NCI-H226 (cell line): Measurements from ENCODE around the gene DDAH2.
A peak's percentile ranks its signal among the peaks of the same experiment; 100 is the strongest.
"Not testable (repeated sequence)": the region's sequence is repeated elsewhere in the genome, so short reads cannot be mapped to it uniquely, and the experiment has no call there.

Experiments used
- DNase-seq: peaks from one replicate; pipeline ENCODE4 v3.0.0-alpha.2; 2015

The DDAH2 gene

DNA sequence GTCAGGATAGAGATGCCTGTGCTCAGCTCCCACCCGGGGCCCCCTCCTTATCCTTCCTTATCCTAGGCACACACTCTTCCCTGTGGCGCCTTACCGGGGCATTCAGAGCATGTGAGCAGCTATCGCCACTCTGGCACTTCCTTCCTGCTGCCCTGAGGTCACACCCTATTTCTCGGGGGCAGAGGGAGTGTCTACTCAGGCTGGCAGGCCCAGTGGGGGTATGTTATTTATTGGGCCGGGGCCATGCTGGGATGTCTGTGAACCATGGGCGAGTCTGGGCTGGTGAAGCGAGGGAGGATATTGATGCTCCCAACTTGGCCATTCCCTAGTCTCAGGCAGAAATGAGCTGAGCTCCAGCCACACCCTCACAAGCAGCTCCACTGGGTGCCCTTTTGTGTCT is 17.9 kb downstream of the DDAH2 start:
- peak; percentile 32 for DNase-seq

DNA sequence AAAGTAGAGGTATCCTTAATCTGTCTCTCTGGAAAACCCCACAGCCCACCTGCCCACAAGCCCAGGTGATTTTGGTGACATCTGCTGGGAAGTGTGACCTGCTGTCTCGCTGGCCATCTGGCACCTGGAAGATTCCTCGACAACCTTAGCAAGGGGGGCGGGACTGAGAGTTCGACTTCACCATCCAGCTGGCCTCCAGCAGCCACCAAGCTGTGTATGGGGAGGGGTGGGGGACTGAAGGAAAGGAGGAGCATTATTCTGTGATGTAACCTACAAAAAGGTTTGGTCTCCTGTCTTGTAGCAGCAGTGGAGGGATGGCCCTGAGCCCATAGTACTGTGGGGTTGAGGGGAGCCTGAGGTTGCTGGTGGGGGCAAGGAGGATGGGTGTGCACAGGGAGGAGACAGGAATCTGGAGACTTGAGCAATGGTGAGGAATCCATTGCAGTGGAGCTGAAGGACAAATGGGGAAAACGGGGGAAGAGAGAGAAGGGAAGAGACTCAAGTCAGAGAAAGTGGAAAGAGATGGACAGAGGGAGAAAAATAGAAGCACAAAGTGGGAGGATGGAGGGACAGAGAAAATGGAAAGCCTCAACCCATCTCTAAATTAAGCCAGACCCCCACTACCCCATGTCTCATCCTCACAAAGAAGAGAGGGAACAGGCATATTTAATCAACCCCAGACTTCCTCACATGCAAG is 18.4 kb downstream of the DDAH2 start:
- no peak for DNase-seq

DNA sequence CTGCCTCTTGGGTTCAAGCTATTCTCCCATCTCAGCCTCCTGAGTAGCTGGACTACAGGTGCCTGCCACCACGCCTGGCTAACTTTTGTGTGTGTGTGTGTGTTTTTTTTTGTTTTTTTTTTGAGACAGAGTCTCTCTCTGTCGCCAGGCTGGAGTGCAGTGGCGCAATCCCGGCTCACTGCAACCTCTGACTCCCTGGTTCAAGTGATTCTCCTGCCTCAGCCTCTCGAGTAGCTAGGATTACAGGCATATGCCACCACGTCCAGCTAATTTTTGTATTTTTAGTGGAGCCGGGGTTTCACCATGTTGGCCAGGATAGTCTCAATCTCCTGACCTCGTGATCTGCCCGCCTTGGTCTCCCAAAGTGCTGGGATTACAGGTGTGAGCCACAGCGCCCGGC is 19.9 kb downstream of the DDAH2 start:
- not testable (repeated sequence) for DNase-seq

DNA sequence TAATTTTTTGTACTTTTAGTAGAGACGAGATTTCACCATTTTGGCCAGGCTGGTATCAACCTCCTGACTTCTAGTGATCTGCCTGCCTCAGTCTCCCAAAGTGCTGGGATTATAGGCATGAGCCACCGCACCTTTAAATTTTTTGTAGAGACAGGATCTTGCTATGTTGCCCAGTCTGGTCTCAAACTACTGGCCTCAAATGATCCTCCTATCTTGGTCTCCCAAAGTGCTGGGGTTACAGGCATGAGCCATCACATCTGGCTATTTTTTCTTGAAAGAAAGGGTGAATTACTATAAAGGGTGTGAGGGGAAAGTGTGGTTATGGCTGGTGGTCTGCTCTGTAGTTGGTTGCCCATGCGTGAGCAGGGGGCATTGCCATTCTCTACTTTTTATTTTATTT is 20.9 kb downstream of the DDAH2 start:
- no peak for DNase-seq

DNA sequence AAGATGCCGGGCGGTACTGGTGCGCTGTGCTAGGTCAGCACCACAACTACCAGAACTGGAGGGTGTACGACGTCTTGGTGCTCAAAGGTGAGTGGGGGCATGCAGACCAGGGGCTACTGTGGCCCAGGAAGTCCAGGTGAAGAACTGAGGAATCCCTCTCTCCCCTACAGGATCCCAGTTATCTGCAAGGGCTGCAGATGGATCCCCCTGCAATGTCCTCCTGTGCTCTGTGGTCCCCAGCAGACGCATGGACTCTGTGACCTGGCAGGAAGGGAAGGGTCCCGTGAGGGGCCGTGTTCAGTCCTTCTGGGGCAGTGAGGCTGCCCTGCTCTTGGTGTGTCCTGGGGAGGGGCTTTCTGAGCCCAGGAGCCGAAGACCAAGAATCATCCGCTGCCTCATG is 21.4 kb downstream of the DDAH2 start:
- DNase-seq: no peak

DNA sequence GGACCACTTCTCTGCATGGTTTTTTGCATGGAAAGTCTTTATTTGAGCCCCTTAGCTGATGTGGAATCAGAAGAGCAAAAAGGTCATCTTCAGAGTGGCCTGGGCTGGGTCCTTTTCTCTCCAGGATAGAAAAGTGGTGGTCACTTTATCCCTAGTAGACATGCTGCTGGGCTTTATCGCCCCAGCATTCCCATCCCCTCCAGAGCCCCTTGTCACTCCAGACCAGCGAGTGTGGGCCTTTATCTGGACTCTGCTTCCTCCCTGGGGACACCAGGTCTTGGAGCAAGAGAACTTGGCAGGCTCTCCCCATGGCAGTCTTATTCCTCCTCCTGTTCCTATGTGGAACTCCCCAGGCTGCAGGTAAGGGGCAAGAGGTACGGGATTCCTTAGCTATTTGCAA is 22.5 kb downstream of the DDAH2 start, which contains the start of gene LY6G6F:
TSS of gene LY6G6F (plus strand) at position 268 of the 400 bp plus-strand sequence. CDS start at position 309, 41 bp downstream.
- DNase-seq: no peak

DNA sequence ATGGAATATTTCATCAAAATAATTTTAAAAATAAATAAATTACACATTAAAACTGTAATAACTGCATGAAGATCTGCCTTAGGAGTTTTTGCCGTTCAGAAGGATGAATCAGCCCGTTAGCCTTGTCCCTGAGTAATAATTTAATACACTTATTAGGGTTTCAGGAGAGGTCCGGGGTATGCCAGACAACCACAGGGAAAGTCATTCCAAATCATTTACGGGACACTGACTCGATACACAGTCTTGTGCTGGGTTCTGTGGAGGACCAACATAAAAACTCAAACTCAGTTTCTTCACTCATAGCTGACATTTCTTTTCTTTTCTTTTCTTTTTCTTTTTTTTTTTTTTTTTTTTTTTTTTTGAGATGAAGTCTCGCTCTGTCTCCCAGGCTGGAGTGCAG is 23.2 kb downstream of the DDAH2 start:
- DNase-seq: no peak

DNA sequence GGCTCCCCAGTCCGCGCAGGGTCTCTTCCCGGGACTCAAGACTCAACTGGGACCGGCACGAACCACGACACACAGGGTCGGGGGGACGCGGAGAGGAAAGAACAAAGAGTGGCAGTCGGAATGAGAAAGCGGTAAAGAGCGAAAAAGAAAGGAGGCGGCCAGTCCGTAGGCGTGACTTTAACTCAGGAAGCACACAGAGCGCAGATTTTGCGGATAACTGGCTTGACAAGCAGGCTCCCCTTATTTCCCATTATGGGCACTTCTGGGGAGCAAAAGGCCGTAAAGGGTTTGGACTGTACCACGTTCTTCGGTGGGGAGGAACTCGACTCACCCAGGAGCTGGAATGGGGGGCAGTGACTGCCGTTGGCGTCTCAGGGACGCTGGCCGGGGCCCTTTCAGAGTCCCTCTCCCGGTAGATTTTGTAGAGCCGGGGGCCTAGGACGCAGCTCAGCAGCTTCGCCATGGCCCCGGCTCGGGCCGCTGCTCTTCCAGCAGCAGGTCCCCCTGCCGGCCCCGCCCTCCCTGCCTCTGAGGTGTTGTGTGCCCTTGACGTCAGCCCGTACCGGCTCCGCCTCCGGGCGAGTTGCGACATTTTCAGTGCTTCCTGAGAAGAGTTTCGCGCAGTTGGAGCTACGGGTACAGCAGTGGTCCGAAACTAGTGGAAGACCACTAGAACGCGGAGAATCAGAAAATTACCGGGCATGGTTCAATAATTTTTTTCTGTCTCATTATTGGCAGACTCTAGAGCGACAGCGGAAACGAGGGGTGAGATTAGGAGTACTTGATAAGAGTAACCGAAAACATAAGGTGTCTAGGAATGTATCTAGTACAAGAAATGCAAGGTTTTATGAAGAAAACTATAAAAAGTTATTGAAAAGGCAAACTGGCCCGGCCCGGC is 26.0 kb downstream of the DDAH2 start, which contains the start of gene ABHD16A:
TSS of gene ABHD16A (minus strand) at position 506 of the 898 bp plus-strand sequence. CDS start at position 463, 43 bp downstream.
- DNase-seq: peak; percentile 98

DNA sequence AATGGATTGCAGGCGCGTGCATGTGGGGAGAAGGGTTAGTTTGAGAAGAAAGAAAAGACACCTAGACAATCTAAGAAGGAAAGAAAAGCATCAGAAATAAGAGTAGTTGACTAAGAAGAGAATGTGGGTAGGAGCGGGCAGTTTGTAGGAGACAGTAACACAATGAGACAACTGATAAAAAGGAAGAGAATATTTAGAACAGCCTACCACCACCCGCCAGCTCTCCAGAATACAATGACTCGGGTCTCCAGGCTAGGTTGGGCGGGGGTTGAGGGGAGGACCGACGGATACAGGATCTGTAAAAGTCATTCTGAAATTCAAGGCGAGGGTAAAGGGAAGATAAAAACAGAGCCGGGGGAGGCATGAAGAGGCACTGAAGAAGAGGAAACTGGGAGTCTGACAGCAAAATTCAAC is 26.7 kb downstream of the DDAH2 start:
- DNase-seq: no peak

DNA sequence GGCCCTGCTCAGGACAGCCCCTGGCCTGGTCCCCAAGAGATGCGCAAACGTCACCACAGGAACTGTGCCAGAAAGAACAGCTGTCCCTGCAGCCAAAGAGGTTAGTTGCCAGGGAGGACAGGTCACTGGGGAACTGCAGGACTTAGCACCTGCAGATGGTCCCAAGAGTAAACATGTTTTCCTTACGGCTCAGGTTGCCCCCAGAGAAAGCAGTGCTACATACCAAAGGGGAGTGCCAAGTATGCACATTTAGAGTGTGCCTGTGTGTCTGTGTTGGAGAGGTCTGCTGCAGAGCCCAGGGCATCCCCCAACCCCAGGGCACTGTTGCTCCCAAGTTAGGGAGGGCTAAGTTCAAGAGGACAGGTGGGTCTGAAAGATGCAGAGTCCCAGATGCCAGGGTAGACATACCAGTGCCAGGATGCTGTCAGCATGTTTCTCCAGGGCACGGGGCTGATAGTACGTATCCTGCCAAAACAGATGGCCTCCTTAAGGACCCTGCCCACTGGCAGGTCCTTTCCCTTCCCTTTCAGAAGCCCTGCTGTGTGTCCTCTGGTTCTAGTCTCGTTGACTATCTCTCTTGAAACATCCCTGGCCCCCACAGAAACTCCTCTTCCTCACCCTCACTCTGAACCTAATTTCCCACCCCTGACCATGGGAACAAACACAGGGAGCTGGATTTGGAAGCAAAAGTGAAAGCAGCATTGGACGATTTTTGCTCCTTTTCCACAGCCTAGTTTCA is 27.3 kb downstream of the DDAH2 start:
- DNase-seq: no peak

DNA sequence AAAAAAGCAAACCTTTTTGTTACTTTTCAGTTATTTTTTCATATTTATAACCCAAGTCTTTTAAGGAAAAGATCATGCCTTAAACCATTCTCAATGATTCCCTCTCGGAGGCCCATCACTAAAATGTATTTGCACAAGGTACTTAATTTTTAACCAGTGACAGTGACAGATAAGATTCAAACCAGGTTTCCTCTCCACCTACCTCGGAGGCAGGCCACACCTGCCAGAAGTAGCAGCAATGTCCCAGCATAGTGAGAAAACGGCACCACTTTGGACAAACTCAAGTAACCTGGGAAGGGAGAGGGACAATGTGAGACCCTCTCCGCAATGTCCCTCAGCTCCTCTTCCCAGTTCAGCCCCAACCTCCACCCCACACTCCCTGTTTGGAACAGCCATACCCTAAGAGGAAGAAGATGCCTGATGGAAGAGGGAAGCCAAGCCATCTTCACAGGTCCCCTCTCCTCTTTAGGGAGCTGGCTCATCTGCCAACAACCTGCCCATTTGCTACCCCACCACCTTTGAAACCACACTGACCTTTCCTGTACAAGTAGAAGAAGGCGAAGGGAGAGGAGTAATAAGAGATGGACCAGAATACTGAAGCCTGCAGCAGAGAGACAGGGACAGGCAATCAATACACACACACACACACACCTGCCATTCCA is 28.2 kb downstream of the DDAH2 start:
- DNase-seq: no peak

DNA sequence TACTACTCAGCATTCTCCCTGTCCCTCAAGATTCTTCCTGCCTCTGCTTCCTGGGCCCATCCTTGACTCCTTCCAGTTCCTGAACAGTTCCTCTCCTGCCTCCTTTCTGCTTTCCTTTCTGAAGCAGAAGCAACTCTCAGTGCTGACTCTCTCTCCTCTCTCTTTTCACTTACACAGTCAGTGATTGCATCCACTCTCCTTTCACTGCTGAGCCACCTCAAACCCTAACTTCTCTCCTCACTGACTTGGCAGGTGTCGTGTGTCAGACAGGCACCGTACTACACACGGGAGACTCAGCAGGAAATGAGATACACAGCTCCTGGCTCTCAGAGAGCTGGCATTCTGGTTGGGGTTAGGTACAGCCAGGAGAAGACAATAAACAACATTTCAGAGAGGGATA is 31.5 kb downstream of the DDAH2 start:
- no peak for DNase-seq

DNA sequence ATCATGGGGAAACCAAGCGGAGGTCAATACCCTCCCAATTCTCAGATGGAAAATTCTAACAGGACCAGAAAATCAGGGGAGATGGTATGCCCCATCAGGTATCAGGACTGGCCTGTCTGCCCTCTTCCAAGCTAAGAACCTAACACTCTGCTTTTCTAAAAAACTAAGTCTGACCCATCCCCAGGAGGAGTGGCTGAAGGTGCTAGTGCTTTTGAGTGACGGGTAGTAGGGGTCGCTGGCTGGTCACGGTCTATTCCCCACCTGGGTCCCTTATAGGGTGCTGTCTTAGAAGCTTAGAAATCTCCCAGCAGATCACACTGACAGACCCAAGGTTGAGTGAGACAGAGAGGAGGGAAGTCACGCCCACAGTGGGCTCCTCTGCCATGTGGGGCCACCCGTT is 35.6 kb downstream of the DDAH2 start:
- no peak for DNase-seq

DNA sequence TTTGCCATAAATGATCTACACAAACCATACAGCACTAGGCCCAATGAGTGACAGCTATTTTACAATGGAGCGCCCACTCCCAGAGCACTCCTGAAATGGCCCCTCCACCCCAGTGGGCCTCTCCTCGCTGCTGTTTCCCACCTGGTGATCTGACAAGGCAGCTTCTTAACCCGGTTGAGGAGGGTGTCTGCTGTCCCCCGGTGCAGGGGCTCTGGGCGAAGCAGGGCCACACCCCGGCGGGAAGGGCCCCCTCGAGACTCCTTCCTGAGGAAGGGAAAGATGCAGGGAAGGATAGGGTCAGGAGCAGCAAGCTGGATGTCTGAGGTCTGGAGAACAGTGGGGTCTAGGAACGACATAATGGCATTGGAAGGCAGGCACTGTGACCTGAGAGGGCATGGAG is 36.2 kb downstream of the DDAH2 start:
- no peak for DNase-seq

DNA sequence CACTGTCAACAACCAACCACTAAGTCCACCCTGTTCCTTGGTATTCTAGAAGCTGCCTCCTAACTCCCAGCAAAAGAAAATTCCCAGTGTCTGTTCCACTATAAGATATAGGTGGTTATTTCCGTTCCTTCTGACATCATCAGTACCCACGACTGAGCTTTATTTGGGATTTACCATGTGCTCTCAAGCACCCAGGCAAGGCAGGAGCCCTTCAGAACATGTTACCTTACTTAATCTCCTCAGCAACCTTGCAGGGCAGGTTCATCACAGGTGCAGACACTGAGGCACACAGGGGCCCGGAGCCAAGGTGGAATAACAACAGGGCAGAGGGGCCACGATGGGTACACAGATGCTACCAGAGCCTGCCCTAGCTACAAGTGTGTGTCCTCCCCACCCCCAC is 36.7 kb downstream of the DDAH2 start:
- no peak for DNase-seq

DNA sequence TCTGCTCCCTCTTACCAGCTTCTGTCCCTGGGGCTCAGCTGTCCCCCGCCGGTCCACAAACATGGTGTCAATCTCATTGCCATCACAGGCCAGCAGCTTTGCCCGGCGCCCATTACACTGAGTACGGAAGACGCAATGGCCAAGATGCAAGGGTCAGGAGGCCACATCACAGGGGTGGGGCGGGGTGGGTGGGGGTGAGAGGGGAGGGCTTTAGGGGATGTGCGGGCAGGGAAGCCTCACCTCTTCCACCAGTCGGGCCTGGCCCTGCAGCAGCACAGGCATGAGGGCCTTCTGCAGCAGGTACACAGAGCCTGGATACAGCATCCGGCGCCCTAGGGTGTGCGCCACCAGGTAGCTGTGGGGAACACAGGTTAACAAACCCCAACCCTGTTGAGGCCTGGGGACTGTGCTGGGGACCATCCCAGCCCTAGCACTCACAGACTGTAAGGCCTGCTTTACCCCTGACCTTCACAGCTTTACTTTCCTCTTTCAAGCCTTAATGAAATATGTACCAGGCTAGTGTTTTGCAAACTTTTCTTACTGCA is 37.5 kb downstream of the DDAH2 start:
- no peak for DNase-seq

DNA sequence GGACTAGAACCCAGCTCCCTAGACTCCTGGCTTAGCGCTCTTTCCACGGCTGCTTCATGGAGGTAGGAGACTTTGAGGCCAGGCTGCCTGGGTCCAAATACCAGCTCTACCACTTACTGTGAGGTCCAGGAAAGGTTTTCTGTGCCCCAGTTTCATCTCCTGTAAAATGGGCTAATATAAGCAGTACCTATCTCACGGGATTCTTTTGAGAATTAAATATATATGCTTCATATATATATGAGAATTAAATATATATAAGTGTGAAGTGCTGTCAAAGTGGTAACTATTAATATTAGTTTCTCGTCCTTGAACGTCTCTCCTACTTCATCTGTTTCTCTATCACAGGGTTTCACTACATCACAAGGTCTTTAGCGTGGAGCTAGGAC is 38.0 kb downstream of the DDAH2 start:
- no peak for DNase-seq

DNA sequence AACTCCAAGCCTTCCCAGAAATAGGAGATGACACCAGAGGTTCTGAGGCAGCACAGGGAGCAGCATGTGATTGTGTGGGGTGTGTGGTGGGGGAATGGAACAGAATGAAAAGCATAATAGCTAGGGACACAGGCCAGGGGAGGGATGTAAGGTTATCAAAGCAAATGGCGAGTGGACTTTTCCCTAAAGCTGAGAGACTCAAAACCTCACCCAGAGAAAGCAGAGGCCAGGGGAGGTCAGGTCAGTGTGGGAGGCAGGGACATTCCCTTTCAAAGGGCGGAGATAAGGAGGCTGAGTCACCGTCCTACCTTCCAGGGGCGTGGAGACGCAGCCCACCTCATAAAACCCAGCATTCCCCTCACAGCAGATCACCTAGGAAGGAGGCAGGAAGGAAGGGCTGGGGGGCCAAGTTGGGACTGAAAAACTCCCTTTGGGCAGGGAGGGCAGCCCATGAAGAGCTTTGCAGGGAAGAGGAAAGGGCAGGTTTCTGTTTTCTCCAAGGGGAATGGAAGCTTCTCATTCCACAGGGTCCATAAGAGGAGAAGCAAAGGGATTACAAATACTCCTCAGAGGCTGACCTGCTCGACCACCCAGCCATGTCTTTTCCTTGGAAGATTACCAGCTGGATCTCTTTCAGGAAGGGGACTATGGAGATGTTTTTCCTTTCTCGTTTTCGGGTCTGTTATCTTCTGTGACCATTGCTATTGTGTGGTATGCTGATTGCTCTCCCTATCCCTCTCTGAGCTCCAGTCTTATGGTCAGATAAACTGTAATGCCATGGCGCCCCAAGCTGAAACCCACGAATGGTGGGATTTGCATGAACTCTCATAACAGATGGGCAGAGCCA is 38.6 kb downstream of the DDAH2 start:
- DNase-seq: peak; percentile 86

DNA sequence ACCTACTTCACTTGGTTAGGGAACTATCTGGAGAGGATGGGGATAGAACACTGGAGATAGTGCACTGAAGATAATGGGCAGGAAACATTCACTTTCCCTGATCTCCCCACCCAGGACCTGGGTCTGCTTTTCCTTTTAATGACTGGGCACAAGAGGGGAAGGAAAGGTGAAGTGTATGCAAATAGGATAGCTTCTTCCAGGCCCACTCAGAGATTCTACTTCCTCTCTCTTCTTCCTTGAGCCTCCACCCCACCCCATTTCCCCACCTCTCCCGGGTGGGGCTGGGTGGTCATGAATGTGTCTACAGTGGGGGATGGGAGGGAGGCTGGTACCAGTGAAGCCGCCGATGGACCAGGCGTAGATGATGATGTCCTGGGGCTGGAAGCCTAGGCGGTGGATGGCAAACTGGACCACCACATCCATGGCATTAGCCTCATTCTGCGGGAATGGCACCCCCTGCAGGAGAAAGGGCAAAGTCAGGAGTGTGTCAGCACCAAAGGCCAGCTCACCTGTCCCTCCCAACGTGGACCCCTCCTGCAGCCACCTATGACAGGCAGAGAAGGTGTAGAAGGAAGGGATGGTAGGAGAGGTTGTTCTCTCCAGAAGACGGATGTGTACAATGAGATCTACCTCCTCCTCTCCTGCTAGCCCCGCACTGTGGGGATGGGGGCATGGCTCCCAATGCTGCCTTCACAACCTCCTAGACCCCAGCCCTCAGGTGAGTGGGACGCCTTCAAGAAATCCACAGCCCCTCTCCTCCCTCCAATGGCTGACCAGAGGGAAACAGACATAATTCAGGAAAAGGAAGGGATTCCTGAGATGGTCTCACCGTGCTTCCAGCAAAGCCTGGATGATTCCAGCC is 39.6 kb downstream of the DDAH2 start:
- no peak for DNase-seq

DNA sequence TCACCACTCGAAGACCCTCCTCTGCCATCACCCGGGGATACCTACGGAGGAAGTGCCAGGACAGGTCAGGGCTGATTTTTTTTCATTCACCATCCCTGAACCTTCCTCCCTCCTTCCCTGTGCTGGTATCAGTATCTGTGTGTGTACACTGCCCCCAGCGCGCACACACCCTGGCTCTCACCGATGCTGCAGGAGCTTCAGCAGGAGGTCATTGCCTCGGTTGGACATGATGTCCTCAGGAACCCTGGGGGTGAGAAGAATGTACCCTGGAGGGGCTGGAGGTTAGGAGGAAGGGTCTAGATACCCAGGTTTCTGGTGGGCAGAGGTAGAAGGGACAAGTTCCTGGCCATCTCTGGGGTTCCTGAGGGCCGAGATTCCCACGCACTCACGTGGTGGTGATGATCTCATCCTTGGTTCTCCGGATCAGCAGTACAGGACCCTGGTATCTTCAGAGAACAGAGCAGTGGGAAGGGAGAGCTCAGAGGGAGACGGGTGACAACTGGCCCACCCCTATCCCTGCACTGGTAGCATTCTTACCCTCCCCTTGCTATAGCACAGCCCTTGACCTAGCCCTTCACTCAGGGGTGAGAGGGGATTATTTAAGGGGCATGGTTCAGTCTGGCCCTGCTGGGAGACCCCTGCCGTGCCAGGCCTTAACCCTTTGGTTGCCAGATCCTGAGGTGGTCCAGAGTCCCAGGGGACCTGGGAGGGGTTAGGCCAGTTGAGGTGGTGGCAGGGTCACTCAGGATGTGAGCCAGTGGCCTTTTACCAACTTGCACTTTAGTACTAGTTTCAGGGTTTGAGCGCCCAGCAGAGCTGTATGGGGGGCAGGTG is 41.0 kb downstream of the DDAH2 start:
- no peak for DNase-seq
